DOHH2 (cell line): ENCODE data around the gene SLC9A2.

Experiments
- H3F3A ChIP-seq: fragments of 200-600 bp; sonication (generic), shearing (Covaris generic); 2 replicates; pipeline ENCODE4 v1.6.0; 2016; ENCODE audit warnings: antibody characterized with exemption, mild to moderate bottlenecking; ENCODE audit not compliant: control insufficient read depth, insufficient read depth
- H3K27ac ChIP-seq: fragments of 200-600 bp; sonication (generic); 2 replicates; pipeline ENCODE4 v1.5.1; 2014; ENCODE audit warnings: low read depth, mild to moderate bottlenecking, low read length, moderate library complexity
- H3K27me3 ChIP-seq: fragments of 200-600 bp; sonication (generic); 2 replicates; pipeline ENCODE4 v1.6.1; 2014; ENCODE audit warnings: mild to moderate bottlenecking, low read length, mixed read lengths; ENCODE audit not compliant: control insufficient read depth
- H3K36me3 ChIP-seq: fragments of 200-600 bp; sonication (generic); 2 replicates; pipeline ENCODE4 v1.6.1; 2014; ENCODE audit warnings: mild to moderate bottlenecking, low read length, moderate library complexity, mixed read lengths; ENCODE audit not compliant: control insufficient read depth
- H3K4me1 ChIP-seq: fragments of 200-600 bp; sonication (generic); 2 replicates; pipeline ENCODE4 v1.6.1; 2014; ENCODE audit warnings: mild to moderate bottlenecking, low read length, mixed read lengths; ENCODE audit not compliant: control insufficient read depth
- H3K4me2 ChIP-seq: fragments of 200-600 bp; sonication (generic); 2 replicates; pipeline ENCODE4 v1.6.0; 2014; ENCODE audit warnings: mild to moderate bottlenecking, low read length, moderate library complexity
- H3K4me3 ChIP-seq: fragments of 200-600 bp; sonication (generic); 2 replicates; pipeline ENCODE4 v1.5.1; 2014; ENCODE audit warnings: mild to moderate bottlenecking, low read length, mixed read lengths
- H3K79me2 ChIP-seq: fragments of 200-600 bp; sonication (generic); 2 replicates; pipeline ENCODE4 v1.6.1; 2014; ENCODE audit warnings: mild to moderate bottlenecking, low read length, mixed read lengths; ENCODE audit not compliant: control insufficient read depth
- H3K9me2 ChIP-seq: fragments of 200-600 bp; sonication (generic); replicated peaks from 2 replicates; pipeline ENCODE4 v1.6.1; 2014; ENCODE audit warnings: mild to moderate bottlenecking, low read length, mixed read lengths; ENCODE audit not compliant: control insufficient read depth
- H3K9me3 ChIP-seq: fragments of 200-600 bp; sonication (generic); 2 replicates; pipeline ENCODE4 v1.6.1; 2014; ENCODE audit warnings: antibody characterized with exemption, low read length, mixed read lengths; ENCODE audit not compliant: control insufficient read depth, insufficient read depth
- H4K20me1 ChIP-seq: fragments of 200-600 bp; sonication (generic); 2 replicates; pipeline ENCODE4 v1.6.0; 2014; ENCODE audit warnings: low read depth, mild to moderate bottlenecking, antibody characterized with exemption, low read length, moderate library complexity; ENCODE audit not compliant: control insufficient read depth, insufficient read depth
- CTCF ChIP-seq: fragments of 200-600 bp; sonication (generic); IDR thresholded peaks from one replicate; pipeline ENCODE4 v1.5.1; 2014; ENCODE audit warnings: antibody characterized with exemption, mild to moderate bottlenecking, low read depth, low read length; ENCODE audit not compliant: poor library complexity, severe bottlenecking
- EZH2phosphoT487 ChIP-seq: fragments of 200-600 bp; sonication (generic); IDR thresholded peaks from 2 replicates; pipeline ENCODE4 v1.6.1; 2017; ENCODE audit warnings: borderline replicate concordance, mild to moderate bottlenecking, antibody characterized with exemption, low read length, moderate library complexity, mixed read lengths

SLC9A2 gene

GRCh38 chr2:102748107-102748506 is 128.8 kb downstream of the SLC9A2 start:
- H3K4me2 ChIP-seq: no peak overlapping the region
- H4K20me1 ChIP-seq: no peaks in the 10 kb centered on the region
- H3F3A ChIP-seq: no peaks in the 10 kb centered on the region
- H3K9me2 ChIP-seq: no peaks in the 10 kb centered on the region
- no peak for TF ChIP-seq EZH2phosphoT487
- no peak for TF ChIP-seq CTCF
- H3K9me3 ChIP-seq: no peaks in the 10 kb centered on the region
- H3K4me3 ChIP-seq: no peak overlapping the region
- peaks cover 5% of the 10 kb centered on the region; the same call in 1 of the 2 replicates for H3K4me1 ChIP-seq
- H3K27me3 ChIP-seq: no peaks in the 10 kb centered on the region
- H3K36me3 ChIP-seq: no peaks in the 10 kb centered on the region
- no peak overlapping the region for H3K27ac ChIP-seq
- H3K79me2 ChIP-seq: no peaks in the 10 kb centered on the region

- no peaks in the 10 kb centered on the region for H4K20me1 ChIP-seq
- H3K27ac ChIP-seq: no peak overlapping the region
- TF ChIP-seq CTCF: no peak
- no peak for TF ChIP-seq EZH2phosphoT487
Observed at GRCh38 chr2:102749938-102750337, 130.6 kb downstream of the SLC9A2 start.

GRCh38 chr2:102753563-102754159 is 134.3 kb downstream of the SLC9A2 start:
- no peak for TF ChIP-seq EZH2phosphoT487
- peak; percentile 75 for TF ChIP-seq CTCF

More at GRCh38 chr2:102749938-102750337, 130.6 kb downstream of the SLC9A2 start:
- no peaks in the 10 kb centered on the region for H3K9me2 ChIP-seq
- H3K4me2 ChIP-seq: no peak overlapping the region
- H3K9me3 ChIP-seq: no peaks in the 10 kb centered on the region
- H3F3A ChIP-seq: no peaks in the 10 kb centered on the region
- no peaks in the 10 kb centered on the region for H3K36me3 ChIP-seq
- peaks cover 5% of the 10 kb centered on the region; the same call in 1 of the 2 replicates for H3K4me1 ChIP-seq
- H3K4me3 ChIP-seq: no peak overlapping the region
- H3K27me3 ChIP-seq: no peaks in the 10 kb centered on the region
- no peaks in the 10 kb centered on the region for H3K79me2 ChIP-seq

More at GRCh38 chr2:102753563-102754159, 134.3 kb downstream of the SLC9A2 start:
- Histone ChIP-seq H3K27me3 (no peaks in the 10 kb centered on the region), H3F3A (no peaks in the 10 kb centered on the region), H3K9me3 (no peaks in the 10 kb centered on the region), H3K4me1 (peaks cover 5% of the 10 kb centered on the region; the same call in 1 of the 2 replicates), H4K20me1 (no peaks in the 10 kb centered on the region), H3K4me3 (no peak overlapping the region), H3K79me2 (no peaks in the 10 kb centered on the region; the same call in 1 of the 2 replicates), H3K4me2 (no peak overlapping the region), H3K27ac (no peak overlapping the region), H3K36me3 (no peaks in the 10 kb centered on the region), H3K9me2 (no peaks in the 10 kb centered on the region)
